ENCODE results near the gene LRP8. TPM values are rescaled to one million over a fixed set of nuclear protein-coding genes. Genes with fewer than 3 reads are reported as not detected.

LRP8 gene
- total RNA-seq, 1 experiment from 2014 or later = 28.6 TPM

- POLR2A ChIA-PET = interaction anchor here (0.7 kb wide), 1 partner anchor 11 kb away, joined by 3 read pairs; no protein-coding TSS in a partner anchor
- ATAC-seq = no peak
- DNase-seq (ENCODE audit: low read depth, low spot score) = no peak
- in situ Hi-C loops (cut with HindIII; ENCODE audit: low pct_unique_long_range_greater_than_20kb, low sequenced_read_pairs) (no loop called here), intact Hi-C loops (cut with micrococcal nuclease; ENCODE audit: unreplicated experiment) (no loop called here)
- Histone ChIP-seq H3K4me3 (ENCODE audit: low read depth in 2 of 2, low read length in 2 of 2) (no peak overlapping the region), H3K27ac (ENCODE audit: low read length) (no peak overlapping the region), H3K36me3 (ENCODE audit: control insufficient read depth, insufficient read depth, low read length) (no peaks in the 10 kb centered on the region; the same call in none of the 2 replicates), H3K27me3 (ENCODE audit: control insufficient read depth, insufficient read depth, low read length) (no peaks in the 10 kb centered on the region), H3K9me3 (ENCODE audit: control insufficient read depth, insufficient read depth, low read depth, low read length) (no peaks in the 10 kb centered on the region), H3K4me1 (ENCODE audit: control insufficient read depth, insufficient read depth, low read length) (no peaks in the 10 kb centered on the region)
- TF ChIP-seq TCF7L2 (IDR thresholded peaks at IDR 0.05; ENCODE audit: low read depth, low read length) = no peak
- no peak for TF ChIP-seq REST (IDR thresholded peaks at IDR 0.05; ENCODE audit: insufficient read depth in 1 of 2, low read depth in 2 of 2, low read length in 1 of 2)
- TF ChIP-seq CTCF (IDR thresholded peaks at IDR 0.05) = no peak
- no peak for TF ChIP-seq SIN3A (IDR thresholded peaks at IDR 0.05; ENCODE audit: borderline replicate concordance, insufficient read depth, low read depth, low read length)
- no peak for TF ChIP-seq POLR2AphosphoS5 (IDR thresholded peaks at IDR 0.05; ENCODE audit: low read depth, low read length)
- BruUV-seq (replicated peaks) = no TSS peak
- CTCF ChIA-PET = no interaction called here
Measured at GRCh38 chr1:53254011-53254640, 73.7 kb downstream of the LRP8 start.

- Histone ChIP-seq H3K4me3 (ENCODE audit: low read depth in 2 of 2, low read length in 2 of 2) (no peak overlapping the region), H3K9me3 (ENCODE audit: control insufficient read depth, insufficient read depth, low read depth, low read length) (no peaks in the 10 kb centered on the region), H3K36me3 (ENCODE audit: control insufficient read depth, insufficient read depth, low read length) (no peaks in the 10 kb centered on the region), H3K4me1 (ENCODE audit: control insufficient read depth, insufficient read depth, low read length) (no peaks in the 10 kb centered on the region), H3K27ac (ENCODE audit: low read length) (no peak overlapping the region), H3K27me3 (ENCODE audit: control insufficient read depth, insufficient read depth, low read length) (no peaks in the 10 kb centered on the region)
- intact Hi-C loops (cut with micrococcal nuclease; ENCODE audit: unreplicated experiment) (no loop called here), in situ Hi-C loops (cut with HindIII; ENCODE audit: low pct_unique_long_range_greater_than_20kb, low sequenced_read_pairs) (no loop called here)
- CTCF ChIA-PET = no interaction called here
- ATAC-seq = no peak
- DNase-seq (ENCODE audit: low read depth, low spot score) = no peak
- no peak for TF ChIP-seq POLR2AphosphoS5 (IDR thresholded peaks at IDR 0.05; ENCODE audit: low read depth, low read length)
- TF ChIP-seq CTCF (IDR thresholded peaks at IDR 0.05) = no peak
- TF ChIP-seq SIN3A (IDR thresholded peaks at IDR 0.05; ENCODE audit: borderline replicate concordance, insufficient read depth, low read depth, low read length) = no peak
- no peak for TF ChIP-seq REST (IDR thresholded peaks at IDR 0.05; ENCODE audit: insufficient read depth in 1 of 2, low read depth in 2 of 2, low read length in 1 of 2)
- no peak for TF ChIP-seq TCF7L2 (IDR thresholded peaks at IDR 0.05; ENCODE audit: low read depth, low read length)
- POLR2A ChIA-PET = no interaction called here
- no TSS peak for BruUV-seq (replicated peaks)
Measured at GRCh38 chr1:53250325-53250724, 77.5 kb downstream of the LRP8 start.
